Esophagus muscularis mucosa (tissue), 4 donors: ENCODE data around the gene PLEKHG4B. TPM values are rescaled to one million over a fixed set of nuclear protein-coding genes. Genes with fewer than 3 reads are reported as not detected.

Experiments used
- DNase-seq: peaks from one replicate; pipeline ENCODE4 v3.0.0-alpha.2; 2017; ENCODE audit errors: extremely low spot score
- H3K27ac ChIP-seq, 4 donors: fragments of 200-600 bp; sonication (generic); replicated peaks in 1 of 4; 1 replicate in 3 of 4; 2 replicates in 1 of 4; pipeline ENCODE4 v1.5.1; 2016 to 2019; ENCODE audit warnings: mild to moderate bottlenecking in 1 of 4
- H3K27me3 ChIP-seq, 4 donors: fragments of 200-600 bp; sonication (generic); one replicate each; pipeline versions ENCODE4 v1.5.1 to v1.6.0; 2016 to 2019
- H3K36me3 ChIP-seq, 4 donors: fragments of 200-600 bp; sonication (generic); one replicate each; pipeline ENCODE4 v1.5.1; 2016 to 2019
- H3K4me1 ChIP-seq, 4 donors: fragments of 200-600 bp; sonication (generic); one replicate each; pipeline ENCODE4 v1.5.1; 2016 to 2019
- H3K4me3 ChIP-seq, 4 donors: fragments of 200-600 bp; sonication (generic); 1 replicate in 2 of 4; 2 replicates in 2 of 4; pipeline ENCODE4 v1.5.1; 2016 to 2019; ENCODE audit warnings: mild to moderate bottlenecking in 4 of 4, moderate library complexity in 1 of 4
- H3K9me3 ChIP-seq, 4 donors: fragments of 200-600 bp; sonication (generic); 1 replicate in 3 of 4; 2 replicates in 1 of 4; pipeline ENCODE4 v1.5.1; 2016 to 2019
- CTCF ChIP-seq, 3 experiments: fragments of 200-600 bp in 2 of 3; fragments of 450-650 bp in 1 of 3; sonication (generic) in 2 of 3; IDR thresholded peaks; one replicate each; pipeline ENCODE4 v1.5.1; 2017 to 2019; ENCODE audit warnings: antibody characterized with exemption in 3 of 3, mild to moderate bottlenecking in 2 of 3, moderate library complexity in 1 of 3
- EP300 ChIP-seq: sonication (generic); formaldehyde crosslinking; IDR thresholded peaks from one replicate; pipeline ENCODE4 v1.6.1; 2017; ENCODE audit warnings: antibody characterized with exemption
- POLR2A ChIP-seq: fragments of 450-650 bp; IDR thresholded peaks from one replicate; pipeline ENCODE4 v1.6.1; 2017; ENCODE audit warnings: antibody characterized with exemption, moderate library complexity, mild to moderate bottlenecking, low read depth
- POLR2AphosphoS5 ChIP-seq, 2 donors: sonication (generic); formaldehyde crosslinking; IDR thresholded peaks; one replicate each; pipeline ENCODE4 v1.6.1; 2017; ENCODE audit warnings: antibody characterized with exemption in 2 of 2
- WGBS: methylation state at CpG from one replicate; pipeline ENCODE4 v1.1.5; 2018; 5-methylcytosine and 5-hydroxymethylcytosine counted together
- intact Hi-C: fragments of 100-400 bp; cut with DNase I; formaldehyde crosslinking; loops from one replicate; pipeline ENCODE4 v1.15.1; 2023
- total RNA-seq, 4 donors: library from RNA; depleted of rRNA; stranded (reverse); fragments of >200 nt; gene quantifications; one replicate each; pipeline versions ENCODE4 v1.1.0 to v1.2.1, GENCODE V29; 2016

PLEKHG4B gene
- total RNA-seq, 4 donors from 2014 or later: under 0.01 to 0.46 TPM; not detected in 2

GRCh38 chr5:166441-167372, 74.7 kb downstream of the PLEKHG4B start:
- Histone ChIP-seq H3K27ac (no peak overlapping the region), H3K36me3 (no peaks in the 10 kb centered on the region), H3K9me3 (no peaks in the 10 kb centered on the region), H3K27me3 (peaks cover 0 to 9% (median 0%) of the 10 kb centered on the region in 4 donors), H3K4me3 (no peak overlapping the region), H3K4me1 (peaks cover 4 to 15% (median 6%) of the 10 kb centered on the region in 4 donors)
- TF ChIP-seq CTCF (IDR thresholded peaks at IDR 0.05) (no peak), POLR2AphosphoS5 (IDR thresholded peaks at IDR 0.05) (no peak), POLR2A (no peak), EP300 (no peak)
- intact Hi-C loops: no loop called here
- DNase-seq: no peak
- WGBS: 98% methylated on average over 17 of the region's 27 CpGs

- no peaks in the 10 kb centered on the region for H3K9me3 ChIP-seq
- no peaks in the 10 kb centered on the region for H3K36me3 ChIP-seq
- H3K4me3 ChIP-seq: no peak overlapping the region
- H3K27me3 ChIP-seq: peaks cover 0 to 10% (median 0%) of the 10 kb centered on the region in 4 donors
- DNase-seq: no peak
- no peak for TF ChIP-seq POLR2AphosphoS5 (IDR thresholded peaks at IDR 0.05)
- TF ChIP-seq EP300: no peak
- no peak for TF ChIP-seq CTCF (IDR thresholded peaks at IDR 0.05)
- no peak for TF ChIP-seq POLR2A
- 91% methylated on average over 5 of the region's 7 CpGs for WGBS
- intact Hi-C loops: no loop called here
- no peak overlapping the region for H3K27ac ChIP-seq
- peaks cover 4 to 15% (median 6%) of the 10 kb centered on the region in 4 donors for H3K4me1 ChIP-seq
These were observed 75.5 kb downstream of the PLEKHG4B start for GRCh38 chr5:167511-167910.

GRCh38 chr5:167982-168660, 76.2 kb downstream of the PLEKHG4B start:
- intact Hi-C loops: no loop called here
- H3K9me3 ChIP-seq: no peaks in the 10 kb centered on the region
- H3K4me3 ChIP-seq: no peak overlapping the region
- peaks cover 0 to 10% (median 0%) of the 10 kb centered on the region in 4 donors for H3K27me3 ChIP-seq
- H3K36me3 ChIP-seq: no peaks in the 10 kb centered on the region
- 65% methylated on average over 13 of the region's 18 CpGs for WGBS
- peaks cover 4 to 15% (median 6%) of the 10 kb centered on the region in 4 donors for H3K4me1 ChIP-seq
- no peak overlapping the region for H3K27ac ChIP-seq
- TF ChIP-seq POLR2AphosphoS5 (IDR thresholded peaks at IDR 0.05): no peak
- no peak for TF ChIP-seq CTCF (IDR thresholded peaks at IDR 0.05)
- TF ChIP-seq EP300: no peak
- no peak for DNase-seq

GRCh38 chr5:169071-169727, 77.2 kb downstream of the PLEKHG4B start:
- no peak for DNase-seq
- TF ChIP-seq POLR2AphosphoS5 (IDR thresholded peaks at IDR 0.05) (peak; percentile 19 to 52), EP300 (no peak)
- Histone ChIP-seq H3K9me3 (no peaks in the 10 kb centered on the region), H3K27me3 (peaks cover 0 to 15% (median 0%) of the 10 kb centered on the region in 4 donors), H3K4me1 (peaks cover 4 to 15% (median 6%) of the 10 kb centered on the region in 4 donors), H3K36me3 (no peaks in the 10 kb centered on the region), H3K4me3 (no peak overlapping the region), H3K27ac (no peak overlapping the region)
- intact Hi-C loops: no loop called here
- WGBS: 76% methylated on average over 32 of the region's 32 CpGs

- Histone ChIP-seq H3K36me3 (no peaks in the 10 kb centered on the region), H3K27me3 (peaks cover 0 to 17% (median 0%) of the 10 kb centered on the region in 4 donors), H3K4me3 (no peak overlapping the region), H3K9me3 (no peaks in the 10 kb centered on the region), H3K4me1 (peaks cover 4 to 15% (median 6%) of the 10 kb centered on the region in 4 donors), H3K27ac (peak overlapping the region in 1 of 4 donors; percentile 15)
- 90% methylated on average over 10 of the region's 12 CpGs for WGBS
- TF ChIP-seq CTCF (IDR thresholded peaks at IDR 0.05): no peak
- intact Hi-C loops: no loop called here
- no peak for DNase-seq
These were observed 77.7 kb downstream of the PLEKHG4B start for GRCh38 chr5:169728-170094.
